ENCODE measurements around the gene IL16.

Gene IL16

GRCh38 chr15:81335631-81336030, 139.0 kb downstream of the IL16 start:
- DNase-seq (ENCODE audit: low read depth) = no peak
- no peak overlapping the region for H3K4me3 ChIP-seq (ENCODE audit: low read depth, low read length)

GRCh38 chr15:81336568-81336967, 139.9 kb downstream of the IL16 start:
- peak; percentile 45 for TF ChIP-seq CTCF (IDR thresholded peaks at IDR 0.05; ENCODE audit: insufficient read depth, low read depth, low read length, missing control alignments)
- peak; percentile 62 for DNase-seq (ENCODE audit: low read depth)
- no peak overlapping the region for H3K4me3 ChIP-seq (ENCODE audit: low read depth, low read length)

More at GRCh38 chr15:81335631-81336030, 139.0 kb downstream of the IL16 start:
- TF ChIP-seq CTCF (IDR thresholded peaks at IDR 0.05; ENCODE audit: insufficient read depth, low read depth, low read length, missing control alignments) = no peak

GRCh38 chr15:81337241-81337640, 140.6 kb downstream of the IL16 start:
- TF ChIP-seq CTCF (IDR thresholded peaks at IDR 0.05; ENCODE audit: insufficient read depth, low read depth, low read length, missing control alignments) = no peak
- no peak overlapping the region for H3K4me3 ChIP-seq (ENCODE audit: low read depth, low read length)
- DNase-seq (ENCODE audit: low read depth) = no peak

- DNase-seq (ENCODE audit: low read depth) = no peak
- TF ChIP-seq CTCF (IDR thresholded peaks at IDR 0.05; ENCODE audit: insufficient read depth, low read depth, low read length, missing control alignments) = no peak
- no peak overlapping the region for H3K4me3 ChIP-seq (ENCODE audit: low read depth, low read length)
Measured at GRCh38 chr15:81337713-81338157, 141.1 kb downstream of the IL16 start.

GRCh38 chr15:81338170-81339007, 141.7 kb downstream of the IL16 start:
- TF ChIP-seq CTCF (IDR thresholded peaks at IDR 0.05; ENCODE audit: insufficient read depth, low read depth, low read length, missing control alignments) = no peak

GRCh38 chr15:81339321-81339720, 142.6 kb downstream of the IL16 start:
- DNase-seq (ENCODE audit: low read depth) = no peak
- no peak for TF ChIP-seq CTCF (IDR thresholded peaks at IDR 0.05; ENCODE audit: insufficient read depth, low read depth, low read length, missing control alignments)
- no peak overlapping the region for H3K4me3 ChIP-seq (ENCODE audit: low read depth, low read length)

More at GRCh38 chr15:81338170-81339007, 141.7 kb downstream of the IL16 start:
- H3K4me3 ChIP-seq (ENCODE audit: low read depth, low read length) = no peak overlapping the region
- DNase-seq (ENCODE audit: low read depth) = no peak

Data from GM12865 (cell line).